Posterior cingulate gyrus (tissue), 11 donors: ENCODE results near the gene KRTAP16-1.
A peak's percentile ranks its signal among the peaks of the same experiment; 100 is the strongest.
"Not testable (repeated sequence)": the region's sequence is repeated elsewhere in the genome, so short reads cannot be mapped to it uniquely, and the experiment has no call there.

Experiments used
- DNase-seq, 10 donors: peaks; one replicate each; pipeline versions ENCODE4 v3.0.0 to v3.0.0-alpha.2; 2020 to 2021; ENCODE audit warnings: mixed read lengths in 3 of 10
- intact Hi-C: fragments of 100-400 bp; cut with DNase I; formaldehyde crosslinking; loops from one replicate; pipeline ENCODE4 v1.15.1; 2023

KRTAP16-1 gene

GRCh38 chr17:41308918-41309359 is at the start of gene KRTAP16-1:
Gene KRTAP16-1 (minus strand): TSS chr17:41309309. CDS start chr17:41309253, 56 bp downstream.
- peak in 1 of 10 donors; percentile 75 for DNase-seq
- intact Hi-C loops = no loop called here

- DNase-seq = no peak
- intact Hi-C loops = no loop called here
Measured at GRCh38 chr17:41354536-41354935, 45.4 kb upstream of the KRTAP16-1 start.

DNA sequence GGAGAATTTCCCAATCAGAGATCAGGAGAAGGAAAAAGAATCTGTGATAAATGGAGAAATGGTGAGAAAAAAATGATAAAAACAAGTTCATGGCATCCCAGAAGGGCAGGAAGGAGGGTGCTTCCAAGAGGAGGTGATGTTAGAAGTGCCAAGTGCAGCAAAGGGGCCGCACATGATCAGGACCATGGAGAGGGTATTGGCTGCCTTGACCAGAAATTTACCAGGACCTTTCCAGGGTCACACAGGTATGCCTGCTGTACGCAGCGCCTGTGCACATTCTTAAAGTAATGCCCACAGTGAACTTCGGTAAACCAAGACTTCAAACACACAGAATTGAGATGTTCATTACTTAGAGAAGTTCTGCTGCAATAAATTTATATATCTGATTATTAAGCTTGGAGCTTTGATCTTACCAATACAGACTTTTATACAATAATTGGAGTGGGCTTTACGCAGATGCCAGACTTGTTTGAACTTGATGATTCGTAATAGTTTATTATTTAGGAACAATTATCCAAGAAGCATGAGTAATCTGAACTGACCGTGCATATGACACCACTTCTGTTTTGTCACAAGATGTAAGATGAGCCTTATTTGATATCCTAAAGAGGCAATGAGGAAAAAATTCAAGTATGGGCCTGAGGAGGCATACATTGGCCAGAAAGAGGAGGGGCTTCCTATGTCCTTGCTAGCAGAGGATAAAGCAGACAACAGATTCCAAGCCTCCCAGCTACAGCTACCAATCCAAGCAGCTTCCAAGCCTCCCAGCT is 43.7 kb upstream of the KRTAP16-1 start:
- DNase-seq = no peak
- intact Hi-C loops = no loop called here

DNA sequence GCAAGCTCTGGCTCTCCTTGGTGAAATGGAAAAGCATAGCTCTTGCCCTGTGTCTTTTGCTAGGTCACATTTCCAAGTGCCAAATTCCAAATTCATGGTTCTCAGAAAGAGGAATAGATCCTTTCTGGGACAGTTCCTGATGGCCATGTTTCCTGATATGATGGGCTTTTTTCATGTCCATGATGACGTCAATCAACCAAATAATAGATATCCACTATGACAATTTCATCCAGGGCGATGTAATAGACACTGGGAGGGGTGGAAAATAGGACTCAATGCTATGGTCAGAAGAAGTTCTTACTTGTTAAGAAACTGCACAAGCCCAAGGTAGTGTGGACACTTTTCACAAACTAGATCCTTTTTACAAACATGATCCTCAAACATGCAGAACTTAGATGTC is 42.1 kb upstream of the KRTAP16-1 start:
- intact Hi-C loops = no loop called here
- no peak for DNase-seq

DNA sequence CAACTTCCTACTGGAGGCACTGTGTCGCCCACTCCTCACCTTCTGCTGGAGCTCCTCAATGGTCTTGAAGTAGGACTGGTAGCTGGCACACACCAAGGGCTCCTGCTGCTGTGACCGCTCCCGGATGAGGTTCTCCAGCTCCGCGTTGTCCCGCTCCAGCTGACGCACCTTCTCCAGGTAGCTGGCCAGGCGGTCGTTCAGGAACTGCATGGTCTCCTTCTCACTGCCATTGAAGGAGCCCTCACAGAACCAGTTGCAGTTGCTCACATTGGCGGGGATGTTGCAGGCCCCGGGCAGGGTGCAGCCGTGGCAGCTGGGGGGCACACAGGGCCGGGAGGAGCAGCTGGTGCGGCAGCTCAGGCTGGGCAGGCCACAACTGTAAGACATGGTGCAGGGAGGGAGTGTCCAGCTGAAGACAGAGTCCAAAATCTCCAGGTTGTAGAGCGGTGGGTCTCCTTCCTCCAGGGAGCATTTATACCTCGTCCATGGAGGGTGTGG is 41.3 kb upstream of the KRTAP16-1 start, which contains the start of gene KRT33A:
Gene KRT33A (minus strand): TSS at position 448 of the 498 bp plus-strand sequence. CDS start 61 bp downstream, at position 387.
- intact Hi-C loops = not testable (repeated sequence)
- peak in 2 of 10 donors; percentile 37 to 59 for DNase-seq

GRCh38 chr17:41347869-41348760 is 39.0 kb upstream of the KRTAP16-1 start:
- peak in 2 of 10 donors; percentile 27 to 42 for DNase-seq
- intact Hi-C loops = no loop called here

DNA sequence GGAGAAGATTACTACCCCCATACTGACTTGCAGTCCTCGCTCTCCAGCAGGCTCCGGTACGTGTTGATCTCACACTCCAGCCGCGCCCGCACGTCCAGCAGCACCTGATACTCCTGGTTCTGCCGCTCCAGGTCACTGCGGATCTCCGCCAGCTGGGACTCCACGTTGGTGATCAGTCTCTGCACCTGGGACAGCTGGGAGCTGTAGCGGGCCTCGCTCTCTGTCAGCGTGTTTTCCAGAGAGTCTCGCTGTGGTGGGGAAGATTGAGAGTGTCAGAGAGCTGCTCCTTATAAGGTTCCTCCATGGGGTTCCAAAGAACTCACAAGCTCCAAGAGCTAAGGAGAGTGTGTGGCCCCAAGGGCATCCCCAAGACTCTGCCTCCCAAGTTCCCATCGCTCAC is 37.3 kb upstream of the KRTAP16-1 start:
- intact Hi-C loops = not testable (repeated sequence)
- peak in 1 of 10 donors; percentile 59 for DNase-seq

DNA sequence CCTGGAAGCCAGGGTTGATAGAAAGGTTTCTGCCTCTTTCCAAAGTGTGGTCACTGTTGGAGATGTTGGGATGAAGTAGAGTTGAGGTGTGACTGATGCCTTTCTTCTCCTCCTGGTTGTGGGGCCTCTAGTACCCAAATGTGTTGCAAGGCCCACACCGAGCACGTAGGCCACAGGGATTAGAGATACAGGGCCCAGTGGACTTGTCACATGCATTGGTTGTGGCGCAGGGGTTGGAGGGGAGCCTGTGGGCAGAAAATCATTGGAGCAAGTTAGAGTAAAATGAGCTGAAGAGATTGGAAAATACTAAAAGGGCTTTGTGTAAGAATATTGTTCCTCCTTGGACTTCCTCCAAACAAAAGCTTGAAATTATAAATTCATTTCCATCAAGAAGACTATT is 36.9 kb upstream of the KRTAP16-1 start:
- intact Hi-C loops = no loop called here

DNA sequence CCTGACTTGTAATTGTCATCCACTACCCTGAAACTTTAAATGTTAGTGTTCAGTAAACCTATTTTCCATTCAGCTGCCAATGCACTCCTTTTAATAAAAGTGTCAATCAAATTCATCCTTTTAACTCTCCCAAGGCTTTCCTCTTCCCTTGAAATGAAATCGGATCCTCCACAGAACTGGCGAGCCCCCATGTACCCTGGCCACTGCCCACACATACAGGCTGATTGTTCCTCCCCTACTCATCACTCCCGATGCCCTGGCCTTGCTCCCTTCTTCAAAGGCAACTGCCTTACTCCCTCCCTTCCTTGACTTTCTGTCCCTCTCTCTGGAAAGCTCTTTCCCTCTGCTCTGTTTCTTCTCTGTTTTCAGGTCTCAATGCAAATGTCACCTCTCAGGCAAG is 33.9 kb upstream of the KRTAP16-1 start:
- no peak for DNase-seq

More for the DNA sequence above, 36.9 kb upstream of the KRTAP16-1 start:
- peak in 1 of 10 donors; percentile 50 for DNase-seq

GRCh38 chr17:41340934-41341861 is 32.1 kb upstream of the KRTAP16-1 start:
- no peak for DNase-seq
- intact Hi-C loops = no loop called here

More for the DNA sequence above, 33.9 kb upstream of the KRTAP16-1 start:
- intact Hi-C loops = no loop called here

DNA sequence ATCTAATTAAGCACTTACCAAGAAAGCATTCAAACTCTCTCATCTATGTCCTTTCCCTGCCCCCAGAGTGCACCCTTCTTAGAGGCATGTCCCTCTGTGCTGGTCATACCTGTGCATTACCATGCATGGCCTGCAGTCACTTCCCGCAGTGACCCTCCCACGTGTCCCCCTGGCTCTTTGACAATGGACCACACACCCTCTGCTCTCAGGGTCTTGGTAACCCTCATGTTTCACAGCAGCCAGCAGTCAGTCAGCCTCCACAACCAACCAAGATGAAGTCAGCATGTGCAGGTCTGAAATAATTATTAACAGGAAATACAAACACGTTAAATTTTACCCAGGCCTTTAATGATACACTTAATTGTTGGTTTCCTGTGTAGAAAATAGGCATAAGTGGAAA is 31.4 kb upstream of the KRTAP16-1 start:
- no peak for DNase-seq
- intact Hi-C loops = no loop called here

- intact Hi-C loops = no loop called here
- DNase-seq = no peak
Measured at GRCh38 chr17:41339571-41340172, 30.6 kb upstream of the KRTAP16-1 start.

- intact Hi-C loops = no loop called here
- DNase-seq = no peak
Measured at GRCh38 chr17:41338961-41339485, 29.9 kb upstream of the KRTAP16-1 start.

DNA sequence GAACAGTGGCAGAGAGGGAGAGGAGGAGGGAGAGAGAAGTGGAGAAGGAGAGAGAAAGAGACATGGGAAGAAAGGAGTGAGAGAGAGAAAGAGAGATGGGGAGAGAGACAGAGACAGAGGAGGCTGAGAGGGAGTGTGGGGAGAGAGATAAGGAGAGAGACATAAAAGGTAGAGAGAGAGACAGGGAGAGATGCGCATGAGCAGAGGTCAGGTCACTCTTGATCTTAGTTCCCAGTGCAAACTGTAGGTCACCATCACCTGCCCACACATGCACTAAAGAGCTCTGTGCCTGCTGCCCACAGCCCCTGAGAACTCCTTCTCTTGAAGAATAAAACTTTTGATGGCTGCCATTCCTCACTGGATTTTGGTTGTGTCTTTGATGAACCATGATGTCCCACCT is 26.6 kb upstream of the KRTAP16-1 start:
- DNase-seq = no peak
- intact Hi-C loops = no loop called here

GRCh38 chr17:41334385-41335305 is 25.5 kb upstream of the KRTAP16-1 start:
- intact Hi-C loops = no loop called here

GRCh38 chr17:41333836-41334235 is 24.7 kb upstream of the KRTAP16-1 start:
- intact Hi-C loops = no loop called here
- DNase-seq = no peak

More at GRCh38 chr17:41334385-41335305, 25.5 kb upstream of the KRTAP16-1 start:
- DNase-seq = no peak

DNA sequence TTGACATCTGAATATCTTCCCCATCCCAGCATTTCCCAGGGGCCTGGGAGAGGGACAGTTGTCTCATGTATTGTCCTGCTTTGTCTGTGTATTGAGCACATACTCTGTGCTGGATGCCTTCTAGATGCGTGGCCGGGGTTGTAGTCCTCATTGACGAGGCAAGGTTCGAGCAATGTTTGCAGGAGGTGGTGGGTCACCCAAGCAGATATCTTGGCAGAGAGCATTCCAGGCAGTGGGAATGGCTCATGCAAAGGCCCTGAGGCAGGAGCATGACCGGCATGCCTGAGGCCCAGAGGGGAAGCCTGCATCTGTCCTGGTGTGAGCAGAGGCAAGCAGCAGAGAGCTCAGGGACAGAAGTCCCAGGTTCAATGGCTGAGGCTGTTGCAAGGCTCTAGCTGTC is 24.0 kb upstream of the KRTAP16-1 start:
- intact Hi-C loops = no loop called here
- no peak for DNase-seq

DNA sequence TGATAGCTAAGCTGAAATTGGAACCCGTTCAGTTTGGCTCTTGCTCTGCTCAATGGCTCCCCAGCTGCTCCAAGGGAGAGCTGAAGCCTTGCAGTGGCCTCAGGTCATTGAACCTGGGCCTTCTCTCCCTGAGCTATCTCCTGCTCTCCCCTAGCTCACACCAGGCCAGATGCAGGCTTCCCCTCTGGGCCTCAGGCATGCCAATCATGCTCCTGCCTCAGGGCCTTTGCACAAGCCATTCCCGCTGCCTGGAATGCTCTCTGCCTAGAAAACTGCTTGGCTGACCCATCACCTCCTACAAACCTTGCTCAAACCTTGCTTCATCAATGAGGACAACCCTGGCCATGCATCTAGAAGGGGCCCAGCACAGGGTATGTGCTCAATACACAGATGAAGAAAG is 23.1 kb upstream of the KRTAP16-1 start:
- intact Hi-C loops = no loop called here
- DNase-seq = no peak
